ENCODE data around the gene STAT4.

DNA sequence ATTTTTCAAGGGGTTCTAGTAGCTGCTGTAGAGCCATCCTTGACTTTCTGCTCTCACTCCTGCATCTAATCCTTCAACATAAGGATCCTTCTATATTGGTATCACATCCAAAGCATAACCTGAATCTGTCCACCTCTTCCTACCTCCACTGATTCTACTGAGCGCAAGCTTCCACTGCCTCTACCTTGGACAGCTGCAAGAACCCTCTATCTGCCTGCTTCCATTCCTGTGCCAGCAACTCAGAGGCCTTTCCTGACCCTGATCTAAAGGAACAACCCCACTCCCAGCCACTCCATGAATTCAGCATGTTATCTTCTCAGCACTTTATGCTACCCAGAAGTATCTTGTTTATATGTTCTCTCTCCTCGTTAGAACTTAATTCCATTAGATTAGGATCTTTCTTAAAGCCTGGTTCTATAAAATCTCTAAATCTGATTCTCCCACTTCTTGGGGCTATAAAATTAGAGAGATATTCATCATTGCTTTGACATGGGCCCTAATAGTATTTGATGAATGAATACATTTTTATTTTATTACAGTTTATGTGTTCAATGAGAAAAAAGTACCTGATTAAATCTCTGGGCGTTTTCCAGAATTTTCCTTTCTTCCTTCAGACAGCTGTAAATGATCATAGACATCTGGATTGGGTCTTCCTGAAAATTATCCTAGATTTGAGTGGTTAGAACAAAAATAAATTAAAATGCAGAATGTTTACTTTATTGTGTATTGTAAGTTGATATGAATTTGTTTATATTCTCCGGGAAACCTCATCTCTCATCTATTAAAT lies 143.6 kb downstream of the STAT4 start:
- TF ChIP-seq, protein P1, sequence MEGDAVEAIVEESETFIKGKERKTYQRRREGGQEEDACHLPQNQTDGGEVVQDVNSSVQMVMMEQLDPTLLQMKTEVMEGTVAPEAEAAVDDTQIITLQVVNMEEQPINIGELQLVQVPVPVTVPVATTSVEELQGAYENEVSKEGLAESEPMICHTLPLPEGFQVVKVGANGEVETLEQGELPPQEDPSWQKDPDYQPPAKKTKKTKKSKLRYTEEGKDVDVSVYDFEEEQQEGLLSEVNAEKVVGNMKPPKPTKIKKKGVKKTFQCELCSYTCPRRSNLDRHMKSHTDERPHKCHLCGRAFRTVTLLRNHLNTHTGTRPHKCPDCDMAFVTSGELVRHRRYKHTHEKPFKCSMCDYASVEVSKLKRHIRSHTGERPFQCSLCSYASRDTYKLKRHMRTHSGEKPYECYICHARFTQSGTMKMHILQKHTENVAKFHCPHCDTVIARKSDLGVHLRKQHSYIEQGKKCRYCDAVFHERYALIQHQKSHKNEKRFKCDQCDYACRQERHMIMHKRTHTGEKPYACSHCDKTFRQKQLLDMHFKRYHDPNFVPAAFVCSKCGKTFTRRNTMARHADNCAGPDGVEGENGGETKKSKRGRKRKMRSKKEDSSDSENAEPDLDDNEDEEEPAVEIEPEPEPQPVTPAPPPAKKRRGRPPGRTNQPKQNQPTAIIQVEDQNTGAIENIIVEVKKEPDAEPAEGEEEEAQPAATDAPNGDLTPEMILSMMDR (IDR thresholded peaks at IDR 0.05 in 4 of 5, conservative IDR thresholded peaks at IDR 0.05 in 1 of 5): no peak
- TF ChIP-seq POLR2A (IDR thresholded peaks at IDR 0.05): no peak

Measured in gastrocnemius medialis (tissue), 4 donors.